GM12874 (cell line): ENCODE results near the gene IL10RA.

Source experiments
- CTCF ChIP-seq: IDR thresholded peaks from 2 replicates; pipeline ENCODE4 v1.5.1; 2011; ENCODE audit warnings: low read depth, mild to moderate bottlenecking, control low read depth, low read length, moderate library complexity; ENCODE audit not compliant: insufficient read depth

The IL10RA gene

GRCh38 chr11:118009864-118010737, 23.9 kb downstream of the IL10RA start:
- no peak for TF ChIP-seq CTCF

- no peak for TF ChIP-seq CTCF
Measured at GRCh38 chr11:118010738-118011461, 24.7 kb downstream of the IL10RA start.

GRCh38 chr11:118012083-118012669, 26.0 kb downstream of the IL10RA start:
- no peak for TF ChIP-seq CTCF

GRCh38 chr11:118014022-118014421, 27.8 kb downstream of the IL10RA start:
- TF ChIP-seq CTCF = no peak

- no peak for TF ChIP-seq CTCF
Measured at GRCh38 chr11:118015385-118015841, 29.2 kb downstream of the IL10RA start.

GRCh38 chr11:118016104-118016503, 29.9 kb downstream of the IL10RA start:
- no peak for TF ChIP-seq CTCF

- no peak for TF ChIP-seq CTCF
Measured at GRCh38 chr11:118017111-118017510, 30.9 kb downstream of the IL10RA start.
